ENCODE data around the gene RBX1. TPM values are rescaled to one million over a fixed set of nuclear protein-coding genes. Genes with fewer than 3 reads are reported as not detected.

RBX1 gene
- total RNA-seq, 4 donors from 2014 or later = 25.9 to 37.5 (median 27.2) TPM

Small RNAs within 50 kb of the gene (small RNA-seq; reads per million reads assigned to genes)
- 0 reads per million in 2 donors for gene RF00017
- 0 reads per million in 2 donors for gene RNU6-379P

Other genes with a start within 250 kb of the RBX1 start
- 10 to 100 TPM in 3 of 4 donors, 1 to 10 TPM in 1; 9.8 to 19.2 (median 13.9) TPM for gene SLC25A17, start 132.0 kb upstream of the RBX1 start, total RNA-seq
- 10 to 100 TPM; 53.4 to 75.1 (median 72.0) TPM for gene ST13, start 94.7 kb upstream of the RBX1 start, total RNA-seq
- gene XPNPEP3, start 94.2 kb upstream of the RBX1 start, total RNA-seq = 10 to 100 TPM in 1 of 4 donors, 1 to 10 TPM in 3; 1.4 to 10.5 (median 6.6) TPM
- gene DNAJB7, start 89.3 kb upstream of the RBX1 start, total RNA-seq = 1 to 10 TPM in 3 of 4 donors, not detected in 1; 3.9 to 5.2 (median 4.4) TPM
- gene EP300, start 141.2 kb downstream of the RBX1 start, total RNA-seq = 100 to 1,000 TPM; 142 to 155 (median 149) TPM

Data from Peyer's patch (tissue), 4 donors.